ES-I3 (cell line): ENCODE results near the gene FALEC.
A peak's percentile ranks its signal among the peaks of the same experiment; 100 is the strongest.

Experiments used
- H3K36me3 ChIP-seq: 2 replicates; pipeline ENCODE4 v1.6.1; 2013; ENCODE audit warnings: mild to moderate bottlenecking, low read length, control low read depth, moderate library complexity; ENCODE audit not compliant: insufficient read depth
- H3K4me1 ChIP-seq: 2 replicates; pipeline ENCODE4 v1.6.1; 2013; ENCODE audit warnings: mild to moderate bottlenecking, control low read depth, low read length; ENCODE audit not compliant: insufficient read depth
- H3K9ac ChIP-seq: 2 replicates; pipeline ENCODE4 v1.6.1; 2013; ENCODE audit warnings: low read depth, mild to moderate bottlenecking, low read length, moderate library complexity
- H3K9me3 ChIP-seq: 2 replicates; pipeline ENCODE4 v1.6.1; 2013; ENCODE audit warnings: mild to moderate bottlenecking, low read length, moderate library complexity; ENCODE audit not compliant: control insufficient read depth, insufficient read depth

The FALEC gene

DNA sequence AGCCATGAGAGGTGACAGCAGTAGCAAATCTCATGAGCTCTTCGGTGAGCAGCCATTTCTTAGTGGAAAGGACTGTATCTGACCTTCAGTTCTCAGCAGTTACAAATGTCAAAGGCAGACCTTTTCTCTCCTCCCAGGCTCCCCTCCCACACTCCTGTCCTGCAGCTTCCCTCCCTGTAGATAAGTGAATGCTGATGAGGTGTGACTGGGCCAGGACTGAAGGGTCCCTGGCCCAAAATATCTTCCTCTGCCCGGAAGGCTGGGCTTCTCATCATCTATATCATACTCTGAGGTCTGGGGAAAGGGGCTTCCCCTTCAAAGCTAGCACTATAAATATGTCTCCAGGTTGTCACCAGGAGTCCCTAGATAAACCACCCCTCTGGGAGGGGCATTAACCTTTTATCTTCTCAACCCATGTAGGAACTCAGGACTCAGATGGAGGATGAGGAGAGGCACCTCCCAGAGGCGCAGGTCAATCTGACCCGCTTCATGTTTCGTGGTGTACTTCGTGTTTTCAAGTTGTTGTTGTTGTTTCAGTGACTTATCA is 30.0 kb downstream of the FALEC start:
- Histone ChIP-seq H3K36me3 (no peaks in the 10 kb centered on the region), H3K4me1 (no peaks in the 10 kb centered on the region), H3K9me3 (no peaks in the 10 kb centered on the region), H3K9ac (no peak overlapping the region)

DNA sequence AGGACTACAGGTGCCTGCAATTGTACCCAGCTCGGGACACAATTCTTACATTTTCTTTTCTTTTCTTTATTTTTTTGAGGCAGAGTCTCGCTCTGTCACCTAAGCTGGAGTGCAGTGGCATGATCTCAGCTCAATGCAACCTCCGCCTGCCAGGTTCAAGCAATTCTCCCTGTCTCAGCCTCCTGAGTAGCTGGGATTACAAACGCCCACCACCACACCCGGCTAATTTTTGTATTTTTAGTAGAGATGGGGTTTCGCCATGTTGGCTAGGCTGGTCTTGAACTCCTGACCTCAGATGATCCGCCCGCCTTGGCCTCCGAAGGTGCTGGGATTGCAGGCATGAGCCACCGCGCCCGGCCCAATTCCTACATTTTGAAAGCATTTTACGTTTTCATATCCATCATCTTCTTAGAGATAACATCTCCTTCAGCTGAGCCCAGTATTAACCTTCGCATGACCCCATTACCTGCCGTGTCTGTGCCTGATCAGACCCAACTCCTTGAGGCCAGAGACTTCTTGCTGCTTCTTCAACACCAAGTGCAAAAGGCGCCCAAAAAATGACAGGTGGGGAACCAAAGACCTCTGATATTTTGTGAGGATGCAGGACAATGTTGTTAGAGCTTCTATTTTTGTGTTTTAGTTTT is 30.9 kb downstream of the FALEC start:
- Histone ChIP-seq H3K36me3 (no peaks in the 10 kb centered on the region), H3K4me1 (peaks cover 4% of the 10 kb centered on the region; the same call in 1 of the 2 replicates), H3K9ac (no peak overlapping the region), H3K9me3 (no peaks in the 10 kb centered on the region)

DNA sequence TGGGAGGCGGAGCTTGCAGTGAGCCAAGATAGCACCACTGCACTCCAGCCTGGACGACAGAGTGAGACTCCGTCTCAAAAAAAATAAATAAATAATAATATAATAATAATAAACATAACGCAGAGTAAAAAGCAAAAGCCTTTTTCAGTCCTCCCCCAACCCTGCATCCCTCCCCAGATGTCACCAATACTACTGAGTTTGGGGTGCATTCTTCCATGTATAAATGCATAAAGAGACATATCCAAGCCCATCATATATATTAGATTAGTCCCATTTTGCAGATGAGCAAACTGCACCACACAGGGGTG is 32.7 kb downstream of the FALEC start:
- no peaks in the 10 kb centered on the region for H3K36me3 ChIP-seq
- no peaks in the 10 kb centered on the region for H3K9me3 ChIP-seq
- H3K4me1 ChIP-seq: peaks cover 16% of the 10 kb centered on the region
- H3K9ac ChIP-seq: peak overlapping the region; percentile 54

DNA sequence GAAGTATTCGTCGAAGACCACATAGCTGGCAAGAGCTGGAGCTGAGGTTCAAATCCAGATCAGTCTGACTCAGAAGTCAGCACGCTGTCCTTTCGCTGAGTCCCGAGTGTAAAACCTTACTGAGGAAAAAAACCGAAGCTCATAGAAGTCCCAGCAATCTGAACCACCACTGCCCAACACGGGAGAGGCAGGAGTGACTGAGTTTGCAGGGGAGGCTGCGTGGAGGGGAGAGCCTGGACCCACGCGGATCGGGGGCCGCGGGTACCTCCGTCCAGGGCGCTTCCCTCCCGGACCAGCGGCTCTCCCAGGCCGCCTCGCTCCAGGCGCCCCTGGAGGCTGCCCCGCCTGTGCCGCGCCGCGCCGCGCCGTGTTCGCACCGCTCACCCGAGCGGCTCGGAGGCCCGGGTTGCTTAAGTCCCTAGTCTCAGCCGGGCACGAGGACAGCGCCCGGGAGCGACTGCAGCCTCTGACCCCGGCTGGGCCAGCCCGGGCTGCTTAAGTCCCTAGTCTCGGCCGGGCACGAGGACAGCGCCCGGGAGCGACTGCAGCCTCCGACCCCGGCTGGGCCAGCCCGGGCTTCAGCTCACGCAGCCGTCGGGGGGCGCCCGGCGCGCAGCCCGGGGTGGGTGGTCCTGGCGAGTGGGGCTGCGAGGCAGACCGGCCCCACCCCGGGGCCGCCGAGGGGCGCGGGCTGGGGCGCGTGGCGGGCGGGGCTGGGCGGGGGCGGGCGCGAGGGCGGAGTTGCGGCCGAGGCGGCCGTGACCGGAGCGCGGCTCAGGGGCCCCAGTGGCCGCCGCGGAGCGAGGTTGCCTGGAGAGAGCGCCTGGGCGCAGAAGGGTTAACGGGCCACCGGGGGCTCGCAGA is 33.3 kb downstream of the FALEC start, which contains the start of gene ADAMTSL4:
TSS of gene ADAMTSL4 (plus strand) at position 777 of the 864 bp plus-strand sequence. CDS start 2,881 bp downstream, outside the sequence.
- Histone ChIP-seq H3K4me1 (peaks cover 16% of the 10 kb centered on the region), H3K36me3 (no peaks in the 10 kb centered on the region), H3K9ac (peak within 1 kb of the TSS; percentile 83), H3K9me3 (no peaks in the 10 kb centered on the region)

DNA sequence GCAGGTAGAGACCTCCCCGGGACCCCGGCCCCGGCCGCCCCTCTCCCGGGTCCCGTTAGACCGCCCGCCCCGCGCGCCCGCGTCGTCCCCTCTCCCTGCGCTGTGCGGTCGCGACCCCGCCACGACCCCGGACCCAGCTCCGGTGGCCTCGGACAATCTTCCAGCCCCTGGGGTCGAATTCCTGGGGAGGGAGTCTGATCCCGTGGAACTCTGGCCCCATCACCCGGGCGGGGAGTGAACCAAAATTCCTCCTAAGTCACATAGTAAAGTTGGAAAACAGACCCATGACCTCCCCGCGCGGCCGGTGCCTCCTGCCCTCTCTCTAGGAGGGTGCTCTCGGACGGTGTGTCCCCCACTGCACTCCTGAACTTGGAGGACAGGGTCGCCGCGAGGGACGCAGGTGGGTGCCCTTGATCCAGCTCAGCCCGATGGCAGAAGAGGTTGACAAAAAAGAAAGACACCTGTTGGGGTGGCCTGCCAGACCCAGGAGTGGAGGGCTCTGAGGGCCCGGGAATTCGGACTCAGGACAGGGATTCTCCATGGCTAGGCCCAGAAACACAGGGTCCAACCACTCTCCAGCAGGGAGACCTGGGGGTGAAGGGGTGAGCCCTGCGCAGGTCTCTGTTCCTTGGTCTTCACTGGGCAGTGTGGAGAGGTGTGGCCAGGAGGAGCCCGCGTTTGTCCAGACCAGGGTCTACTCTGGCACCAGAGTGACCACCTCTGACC is 34.1 kb downstream of the FALEC start:
- H3K36me3 ChIP-seq: no peaks in the 10 kb centered on the region
- H3K9me3 ChIP-seq: no peaks in the 10 kb centered on the region
- peak overlapping the region; percentile 83 for H3K9ac ChIP-seq
- peaks cover 16% of the 10 kb centered on the region for H3K4me1 ChIP-seq

DNA sequence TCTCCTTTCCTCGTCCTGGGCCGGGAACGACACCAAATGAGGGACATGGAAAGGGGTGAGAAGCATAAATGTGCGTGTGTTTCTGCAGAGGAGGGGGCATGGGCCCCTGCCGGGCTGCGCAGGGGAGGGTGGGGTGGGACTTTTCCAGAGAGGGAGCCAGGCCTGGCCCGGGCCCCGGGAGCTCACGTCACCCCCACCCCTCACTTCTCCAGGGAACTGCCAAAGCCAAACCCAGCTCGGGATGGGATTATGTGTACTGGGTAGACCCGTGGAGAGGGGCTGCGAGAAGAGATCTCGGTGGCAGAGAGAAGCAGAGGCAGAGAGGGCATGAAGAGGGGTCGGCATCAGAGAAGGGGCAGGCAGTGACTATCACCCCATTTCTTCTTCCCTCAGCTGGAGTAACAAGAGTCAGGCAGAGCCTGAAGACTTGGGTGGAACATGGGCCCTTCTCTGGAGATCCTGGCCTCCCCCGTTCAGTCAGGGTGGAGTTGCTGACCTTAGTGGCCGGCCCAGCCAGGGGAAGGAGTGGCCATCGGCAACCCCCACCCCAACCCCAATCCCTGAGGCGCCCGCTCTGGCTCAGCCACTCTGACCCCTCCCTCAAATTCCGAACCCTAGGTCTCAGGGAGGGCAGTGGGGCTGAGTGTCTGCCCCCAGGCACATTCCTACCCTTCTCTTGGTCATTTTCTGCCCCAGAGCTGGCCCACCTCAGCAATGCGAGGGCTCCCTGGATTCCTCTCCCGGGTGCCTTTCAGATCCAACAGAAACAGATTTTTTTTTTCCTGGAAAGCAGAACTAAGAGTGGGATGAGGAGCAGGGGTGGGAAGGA is 34.9 kb downstream of the FALEC start:
- H3K9me3 ChIP-seq: no peaks in the 10 kb centered on the region
- H3K9ac ChIP-seq: peak overlapping the region; percentile 83; the same call in 1 of the 2 replicates
- H3K4me1 ChIP-seq: peaks cover 17% of the 10 kb centered on the region
- H3K36me3 ChIP-seq: 0 out of 2 replicates have a peak, but pooled peaks cover 1% of the 10 kb centered on the region

DNA sequence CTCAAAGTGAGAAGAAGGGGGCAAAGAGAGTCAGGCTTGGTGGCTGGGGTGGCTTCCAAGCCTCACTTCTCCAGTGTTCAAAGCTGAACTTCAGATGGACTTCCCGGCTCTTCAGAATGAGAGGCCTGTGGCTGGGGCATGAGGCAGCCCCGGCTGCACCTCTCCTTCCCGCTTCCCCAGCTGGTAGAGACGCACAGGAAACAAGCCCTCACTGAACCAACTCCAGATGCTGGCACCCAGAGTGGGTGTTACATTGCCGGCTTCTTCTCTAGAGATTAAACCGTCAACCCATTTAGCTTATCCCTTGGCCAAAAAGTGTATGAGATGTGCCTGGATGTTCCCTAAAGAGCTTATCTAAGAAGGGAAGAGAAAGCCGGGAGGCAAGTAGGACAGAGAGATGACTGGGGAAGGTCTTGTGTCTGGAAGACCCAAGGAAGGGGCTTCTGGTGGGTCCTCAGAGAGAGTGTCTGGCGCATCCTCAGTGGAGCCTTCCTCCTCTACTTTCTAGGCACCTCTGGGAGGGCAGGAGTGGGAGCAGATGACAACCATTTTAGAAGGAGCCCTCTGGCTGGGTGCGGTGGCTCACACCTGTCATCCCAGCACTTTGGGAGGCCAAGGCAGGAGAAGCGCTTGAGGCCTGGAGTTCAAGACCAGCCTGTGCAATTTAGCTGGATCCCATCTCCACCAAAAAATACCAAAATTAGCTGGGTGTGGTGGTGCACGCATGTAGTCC is 35.7 kb downstream of the FALEC start:
- no peaks in the 10 kb centered on the region for H3K9me3 ChIP-seq
- no peak overlapping the region for H3K9ac ChIP-seq
- peaks cover 7% of the 10 kb centered on the region; the same call in 1 of the 2 replicates for H3K36me3 ChIP-seq
- peaks cover 25% of the 10 kb centered on the region for H3K4me1 ChIP-seq

DNA sequence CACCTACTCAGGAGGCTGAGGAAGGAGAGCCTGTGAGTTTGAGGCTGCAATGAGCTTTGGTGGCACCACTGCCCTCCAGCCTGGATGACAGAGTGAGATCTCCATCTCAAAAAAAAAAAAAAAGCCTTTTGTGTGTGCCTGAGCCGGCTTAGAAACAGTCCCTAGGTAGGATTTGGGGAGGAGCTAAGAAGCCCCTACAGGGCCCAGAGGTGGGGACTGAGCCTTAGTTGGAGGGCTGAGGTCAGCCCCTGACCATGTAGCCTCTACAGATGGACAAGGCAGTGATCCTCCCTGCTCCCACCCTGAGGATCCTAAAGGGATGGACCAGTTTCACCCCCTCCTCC is 36.2 kb downstream of the FALEC start:
- peaks cover 27% of the 10 kb centered on the region for H3K4me1 ChIP-seq

DNA sequence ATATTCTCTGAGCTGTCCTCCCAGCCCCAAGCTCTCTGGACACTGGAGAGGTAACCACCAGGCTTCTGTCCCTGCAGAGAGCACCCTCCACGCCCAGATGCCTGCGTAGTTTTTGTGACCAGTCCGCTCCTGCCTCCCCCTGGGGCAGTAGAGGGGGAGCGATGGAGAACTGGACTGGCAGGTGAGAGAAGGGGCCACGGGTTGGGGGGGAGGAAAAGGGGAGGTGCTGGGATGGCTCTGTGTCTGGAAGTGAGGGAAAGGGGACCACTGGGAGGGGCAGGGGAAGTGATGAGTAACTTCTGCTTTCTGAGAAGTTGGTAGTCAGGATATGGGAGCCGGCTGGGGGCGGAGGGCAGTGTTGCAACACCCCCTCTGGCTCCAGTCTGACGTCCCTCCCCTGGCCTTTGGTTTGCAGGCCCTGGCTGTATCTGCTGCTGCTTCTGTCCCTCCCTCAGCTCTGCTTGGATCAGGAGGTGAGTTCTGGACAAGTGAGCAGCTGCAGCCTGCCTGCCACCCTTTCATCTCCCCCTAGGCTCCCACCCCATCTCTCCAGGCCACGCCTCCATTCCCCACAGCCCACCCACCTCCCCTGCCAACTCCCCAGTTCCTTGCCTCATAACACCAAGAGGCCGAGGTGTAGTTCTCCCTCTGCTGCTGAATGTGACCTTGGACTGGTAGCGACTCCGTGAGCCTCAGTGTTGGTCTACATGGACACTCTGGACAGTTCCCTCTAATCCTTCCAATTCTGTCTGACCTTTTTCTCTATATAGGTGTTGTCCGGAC is 36.8 kb downstream of the FALEC start:
- peaks cover 7% of the 10 kb centered on the region; the same call in 1 of the 2 replicates for H3K36me3 ChIP-seq
- peaks cover 27% of the 10 kb centered on the region for H3K4me1 ChIP-seq
- H3K9me3 ChIP-seq: no peaks in the 10 kb centered on the region
- H3K9ac ChIP-seq: no peak overlapping the region

More for the DNA sequence above, 36.2 kb downstream of the FALEC start:
- H3K36me3 ChIP-seq: peaks cover 7% of the 10 kb centered on the region; the same call in 1 of the 2 replicates
- H3K9me3 ChIP-seq: no peaks in the 10 kb centered on the region
- H3K9ac ChIP-seq: no peak overlapping the region

DNA sequence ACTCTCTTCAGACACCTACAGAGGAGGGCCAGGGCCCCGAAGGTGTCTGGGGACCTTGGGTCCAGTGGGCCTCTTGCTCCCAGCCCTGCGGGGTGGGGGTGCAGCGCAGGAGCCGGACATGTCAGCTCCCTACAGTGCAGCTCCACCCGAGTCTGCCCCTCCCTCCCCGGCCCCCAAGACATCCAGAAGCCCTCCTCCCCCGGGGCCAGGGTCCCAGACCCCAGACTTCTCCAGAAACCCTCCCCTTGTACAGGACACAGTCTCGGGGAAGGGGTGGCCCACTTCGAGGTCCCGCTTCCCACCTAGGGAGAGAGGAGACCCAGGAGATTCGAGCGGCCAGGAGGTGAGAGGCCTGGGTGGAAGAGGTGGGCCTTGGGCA is 37.3 kb downstream of the FALEC start:
- Histone ChIP-seq H3K4me1 (peaks cover 27% of the 10 kb centered on the region), H3K9me3 (no peaks in the 10 kb centered on the region), H3K36me3 (peaks cover 7% of the 10 kb centered on the region; the same call in 1 of the 2 replicates), H3K9ac (no peak overlapping the region)

DNA sequence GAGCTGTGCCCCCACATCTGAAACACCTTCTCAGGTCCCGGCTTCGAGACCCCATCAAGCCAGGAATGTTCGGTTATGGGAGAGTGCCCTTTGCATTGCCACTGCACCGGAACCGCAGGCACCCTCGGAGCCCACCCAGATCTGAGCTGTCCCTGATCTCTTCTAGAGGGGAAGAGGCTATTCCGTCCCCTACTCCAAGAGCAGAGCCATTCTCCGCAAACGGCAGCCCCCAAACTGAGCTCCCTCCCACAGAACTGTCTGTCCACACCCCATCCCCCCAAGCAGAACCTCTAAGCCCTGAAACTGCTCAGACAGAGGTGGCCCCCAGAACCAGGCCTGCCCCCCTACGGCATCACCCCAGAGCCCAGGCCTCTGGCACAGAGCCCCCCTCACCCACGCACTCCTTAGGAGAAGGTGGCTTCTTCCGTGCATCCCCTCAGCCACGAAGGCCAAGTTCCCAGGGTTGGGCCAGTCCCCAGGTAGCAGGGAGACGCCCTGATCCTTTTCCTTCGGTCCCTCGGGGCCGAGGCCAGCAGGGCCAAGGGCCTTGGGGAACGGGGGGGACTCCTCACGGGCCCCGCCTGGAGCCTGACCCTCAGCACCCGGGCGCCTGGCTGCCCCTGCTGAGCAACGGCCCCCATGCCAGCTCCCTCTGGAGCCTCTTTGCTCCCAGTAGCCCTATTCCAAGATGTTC is 38.0 kb downstream of the FALEC start:
- no peaks in the 10 kb centered on the region for H3K9me3 ChIP-seq
- H3K9ac ChIP-seq: no peak overlapping the region
- H3K36me3 ChIP-seq: peaks cover 7% of the 10 kb centered on the region; the same call in 1 of the 2 replicates
- peaks cover 27% of the 10 kb centered on the region for H3K4me1 ChIP-seq

DNA sequence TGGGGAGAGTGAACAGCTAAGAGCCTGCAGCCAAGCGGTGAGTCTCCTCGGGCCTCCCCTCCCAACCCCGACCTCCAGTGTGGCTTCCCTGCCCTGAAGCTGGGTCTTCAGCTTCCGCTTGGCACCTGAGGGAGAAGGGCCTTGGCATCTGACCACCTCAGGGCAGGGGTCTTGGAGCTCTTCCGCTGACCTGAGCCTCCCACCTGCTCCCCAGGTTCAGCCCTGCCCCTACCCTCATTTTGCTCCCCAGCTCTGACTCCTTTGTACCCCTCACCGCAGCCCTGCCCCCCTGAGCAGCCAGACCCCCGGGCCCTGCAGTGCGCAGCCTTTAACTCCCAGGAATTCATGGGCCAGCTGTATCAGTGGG is 38.5 kb downstream of the FALEC start:
- Histone ChIP-seq H3K36me3 (peaks cover 7% of the 10 kb centered on the region; the same call in 1 of the 2 replicates), H3K9ac (no peak overlapping the region), H3K9me3 (no peaks in the 10 kb centered on the region), H3K4me1 (peaks cover 27% of the 10 kb centered on the region)
